ENCODE data around the gene RUSC1. TPM values are rescaled to one million over a fixed set of nuclear protein-coding genes. Genes with fewer than 3 reads are reported as not detected.

Gene RUSC1
- total RNA-seq, 1 donor from 2014 or later = 27.6 TPM

- TF ChIP-seq CTCF (IDR thresholded peaks at IDR 0.05) = peak; percentile 35
- H3K36me3 ChIP-seq = peaks cover 19% of the 10 kb centered on the region
- intact Hi-C loops (cut with DNase I) = no loop called here
- DNase-seq (no peak), ATAC-seq (no peak)
- H3K4me1 ChIP-seq = peaks cover 38% of the 10 kb centered on the region
- H3K4me3 ChIP-seq = no peak overlapping the region
- H3K9me3 ChIP-seq = no peaks in the 10 kb centered on the region
- H3K27ac ChIP-seq = no peak overlapping the region
- no peaks in the 10 kb centered on the region for H3K27me3 ChIP-seq (ENCODE audit: low read depth)
These were observed 13.4 kb upstream of the RUSC1 start for GRCh38 chr1:155307247-155307740.

GRCh38 chr1:155308493-155309422 lies 11.9 kb upstream of the RUSC1 start, which contains the start of gene FDPS:
TSS of gene FDPS (plus strand) at chr1:155308866. CDS start at chr1:155309790, 924 bp downstream.
- Histone ChIP-seq H3K36me3 (peaks cover 34% of the 10 kb centered on the region), H3K27ac (peak within 1 kb of the TSS; percentile 92), H3K4me3 (peak within 1 kb of the TSS; percentile 90), H3K9me3 (no peaks in the 10 kb centered on the region), H3K27me3 (ENCODE audit: low read depth) (no peaks in the 10 kb centered on the region), H3K4me1 (peaks cover 38% of the 10 kb centered on the region)
- intact Hi-C loops (cut with DNase I) = no loop called here
- ATAC-seq (peak; percentile 99), DNase-seq (peak; percentile 99)
- TF ChIP-seq CTCF (IDR thresholded peaks at IDR 0.05) = peak; percentile 10

- DNase-seq = peak; percentile 73
- Histone ChIP-seq H3K4me3 (peak overlapping the region; percentile 90), H3K27ac (peak overlapping the region; percentile 92), H3K36me3 (peaks cover 42% of the 10 kb centered on the region), H3K9me3 (no peaks in the 10 kb centered on the region), H3K4me1 (peaks cover 38% of the 10 kb centered on the region), H3K27me3 (ENCODE audit: low read depth) (no peaks in the 10 kb centered on the region)
- no peak for TF ChIP-seq CTCF (IDR thresholded peaks at IDR 0.05)
- intact Hi-C loops (cut with DNase I) = no loop called here
- ATAC-seq = peak; percentile 23 to 32
These were observed 11.2 kb upstream of the RUSC1 start for GRCh38 chr1:155309423-155310021.

- no peak overlapping the region for H3K4me3 ChIP-seq
- ATAC-seq (no peak), DNase-seq (no peak)
- no peak overlapping the region for H3K27ac ChIP-seq
- H3K9me3 ChIP-seq = no peaks in the 10 kb centered on the region
- peaks cover 75% of the 10 kb centered on the region for H3K36me3 ChIP-seq
- H3K4me1 ChIP-seq = peaks cover 30% of the 10 kb centered on the region
- intact Hi-C loops (cut with DNase I) = no loop called here
- no peak for TF ChIP-seq CTCF (IDR thresholded peaks at IDR 0.05)
- H3K27me3 ChIP-seq (ENCODE audit: low read depth) = no peaks in the 10 kb centered on the region
These were observed 7.4 kb upstream of the RUSC1 start for GRCh38 chr1:155313261-155313660.

GRCh38 chr1:155316922-155317321 lies 3.8 kb upstream of the RUSC1 start:
- no peak for ATAC-seq
- intact Hi-C loops (cut with DNase I) = no loop called here
- no peak overlapping the region for H3K27ac ChIP-seq

More at GRCh38 chr1:155316922-155317321, 3.8 kb upstream of the RUSC1 start:
- Histone ChIP-seq H3K4me1 (peaks cover 25% of the 10 kb centered on the region), H3K27me3 (ENCODE audit: low read depth) (no peaks in the 10 kb centered on the region), H3K9me3 (no peaks in the 10 kb centered on the region), H3K36me3 (peaks cover 81% of the 10 kb centered on the region), H3K4me3 (no peak overlapping the region)
- no peak for DNase-seq
- TF ChIP-seq CTCF (IDR thresholded peaks at IDR 0.05) = no peak

Data from lower lobe of right lung (tissue), 2 donors.